Cardiac muscle cell (in vitro differentiated cells and primary cell): ENCODE data around the gene CYP27A1. TPM values are rescaled to one million over a fixed set of nuclear protein-coding genes. Genes with fewer than 3 reads are reported as not detected.
A peak's percentile ranks its signal among the peaks of the same experiment; 100 is the strongest.

Experiments
- DNase-seq, 2 donors: peaks; one replicate each; pipeline versions ENCODE4 v3.0.0 to v3.0.0-alpha.2; 2010 to 2017; ENCODE audit warnings: low read depth in 1 of 2, low spot score in 1 of 2
- H3K27ac ChIP-seq: fragments of 200-600 bp; sonication (generic); 2 replicates; pipeline ENCODE4 v1.5.1; 2016
- H3K27me3 ChIP-seq: fragments of 200-600 bp; sonication (generic); 2 replicates; pipeline ENCODE4 v1.6.0; 2016; ENCODE audit warnings: control low read depth
- H3K36me3 ChIP-seq: fragments of 200-600 bp; sonication (generic); 2 replicates; pipeline ENCODE4 v1.5.1; 2016; ENCODE audit warnings: control low read depth
- H3K4me1 ChIP-seq: fragments of 200-600 bp; sonication (generic); 2 replicates; pipeline ENCODE4 v1.8.1; 2017; ENCODE audit warnings: low read depth, mild to moderate bottlenecking, mixed run types
- H3K4me3 ChIP-seq: fragments of 200-600 bp; sonication (generic); 2 replicates; pipeline ENCODE4 v1.5.1; 2016; ENCODE audit warnings: mild to moderate bottlenecking
- H3K9me3 ChIP-seq: fragments of 200-600 bp; sonication (generic); 2 replicates; pipeline ENCODE4 v1.5.1; 2017; ENCODE audit warnings: low read depth, mild to moderate bottlenecking, control low read depth
- polyA plus RNA-seq: library from polyadenylated mRNA; unstranded; fragments of >200 nt; fragmentation: Nextera tagmentation; extraction: Ambion mirVana; gene quantifications from 2 replicates; pipeline ENCODE4 v1.2.1, GENCODE V29; 2016
- total RNA-seq: library from RNA; depleted of rRNA; stranded (reverse); fragments of >200 nt; gene quantifications from 2 replicates; pipeline ENCODE4 v1.2.3, GENCODE V29; 2016
- TF ChIP-seq, protein P1 (sequence below): IDR thresholded peaks from 2 replicates; pipeline ENCODE4 v1.5.1; 2012; ENCODE audit warnings: low read depth, mild to moderate bottlenecking, low read length

CYP27A1 gene
- total and polyA plus RNA-seq, 2 experiments from 2014 or later = 70.6 to 106 TPM

DNA sequence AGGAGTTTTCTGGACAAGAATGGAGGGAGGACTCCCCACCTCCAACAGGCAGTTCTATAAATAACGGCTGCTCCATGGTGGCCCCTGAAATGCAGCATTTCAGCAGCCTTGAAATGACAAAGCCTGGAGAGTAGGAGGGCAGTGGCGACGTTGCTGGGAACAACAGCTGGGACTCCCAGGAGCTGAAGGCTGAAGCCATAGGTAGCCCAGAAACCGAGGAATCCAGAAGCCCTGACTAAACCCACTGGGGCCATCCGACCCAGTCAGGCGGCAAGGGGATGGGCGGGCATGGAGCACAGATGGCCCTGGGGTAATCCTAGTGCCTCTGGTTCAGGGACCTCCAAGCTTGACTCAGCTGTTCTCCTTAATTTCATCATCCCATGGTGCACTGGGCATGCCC is 40.7 kb downstream of the CYP27A1 start:
- Histone ChIP-seq H3K4me3 (no peak overlapping the region), H3K36me3 (peaks cover 6% of the 10 kb centered on the region), H3K27me3 (no peaks in the 10 kb centered on the region), H3K4me1 (peaks cover 13% of the 10 kb centered on the region), H3K9me3 (no peaks in the 10 kb centered on the region), H3K27ac (peak overlapping the region; percentile 41)
- TF ChIP-seq, protein P1, sequence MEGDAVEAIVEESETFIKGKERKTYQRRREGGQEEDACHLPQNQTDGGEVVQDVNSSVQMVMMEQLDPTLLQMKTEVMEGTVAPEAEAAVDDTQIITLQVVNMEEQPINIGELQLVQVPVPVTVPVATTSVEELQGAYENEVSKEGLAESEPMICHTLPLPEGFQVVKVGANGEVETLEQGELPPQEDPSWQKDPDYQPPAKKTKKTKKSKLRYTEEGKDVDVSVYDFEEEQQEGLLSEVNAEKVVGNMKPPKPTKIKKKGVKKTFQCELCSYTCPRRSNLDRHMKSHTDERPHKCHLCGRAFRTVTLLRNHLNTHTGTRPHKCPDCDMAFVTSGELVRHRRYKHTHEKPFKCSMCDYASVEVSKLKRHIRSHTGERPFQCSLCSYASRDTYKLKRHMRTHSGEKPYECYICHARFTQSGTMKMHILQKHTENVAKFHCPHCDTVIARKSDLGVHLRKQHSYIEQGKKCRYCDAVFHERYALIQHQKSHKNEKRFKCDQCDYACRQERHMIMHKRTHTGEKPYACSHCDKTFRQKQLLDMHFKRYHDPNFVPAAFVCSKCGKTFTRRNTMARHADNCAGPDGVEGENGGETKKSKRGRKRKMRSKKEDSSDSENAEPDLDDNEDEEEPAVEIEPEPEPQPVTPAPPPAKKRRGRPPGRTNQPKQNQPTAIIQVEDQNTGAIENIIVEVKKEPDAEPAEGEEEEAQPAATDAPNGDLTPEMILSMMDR = no peak
- DNase-seq = peak in 1 of 2 donors; percentile 40

DNA sequence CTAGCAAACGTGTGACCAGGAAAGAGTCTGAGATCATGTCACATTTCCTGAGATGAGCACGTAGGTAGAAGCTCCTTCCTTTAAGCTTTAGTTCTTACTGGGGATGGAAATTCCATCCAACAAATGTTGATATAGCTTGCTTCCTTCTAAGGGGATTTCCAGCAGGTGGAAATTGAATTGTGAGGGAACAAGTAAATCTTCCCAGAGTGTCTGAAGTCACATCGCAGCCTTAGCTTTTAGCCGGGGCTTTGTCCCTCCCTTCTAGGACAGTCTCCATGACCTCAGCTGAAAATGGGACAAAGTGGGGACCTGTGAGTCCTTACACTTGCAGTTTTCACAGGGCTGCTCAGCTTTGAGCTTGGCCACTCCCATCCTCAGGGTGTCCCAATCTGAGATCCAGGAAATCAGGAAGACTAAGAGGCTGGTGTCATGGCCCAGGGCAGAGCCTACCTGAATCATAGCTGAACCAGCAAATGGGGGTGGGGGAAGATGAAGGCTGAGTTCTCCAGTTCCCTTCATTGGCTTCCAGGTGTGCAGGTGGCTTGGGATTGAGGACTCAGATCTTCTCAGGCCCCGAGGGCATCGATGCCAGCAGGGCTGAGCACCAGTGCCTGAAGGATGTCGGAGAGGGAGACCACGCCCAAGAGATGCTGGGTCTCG is 41.4 kb downstream of the CYP27A1 start:
- Histone ChIP-seq H3K4me1 (peaks cover 13% of the 10 kb centered on the region), H3K9me3 (no peaks in the 10 kb centered on the region), H3K27me3 (no peaks in the 10 kb centered on the region), H3K27ac (no peak overlapping the region), H3K4me3 (no peak overlapping the region), H3K36me3 (peaks cover 2% of the 10 kb centered on the region)
- TF ChIP-seq, protein P1 = no peak
- no peak for DNase-seq

DNA sequence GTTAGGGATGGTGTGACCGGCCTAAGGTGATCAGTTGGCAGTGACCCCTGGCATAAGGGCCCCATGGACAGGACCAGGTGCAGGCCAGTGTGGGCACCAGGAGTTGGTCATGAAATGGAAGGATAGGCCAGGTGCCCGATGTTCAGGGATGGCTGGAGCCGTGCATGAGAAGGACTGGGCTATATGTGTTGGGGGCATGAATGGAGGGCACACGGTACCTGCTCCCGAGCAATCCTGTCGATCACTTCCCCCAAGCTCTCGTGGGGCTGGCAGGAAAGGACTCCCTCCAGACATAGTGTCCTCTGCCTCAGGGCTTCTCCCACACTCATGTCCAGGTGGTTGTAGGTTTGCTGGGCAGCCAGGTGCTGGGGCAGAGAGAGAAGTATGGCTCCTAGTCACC is 42.1 kb downstream of the CYP27A1 start:
- TF ChIP-seq, protein P1 = no peak
- H3K4me3 ChIP-seq = no peak overlapping the region
- no peaks in the 10 kb centered on the region for H3K36me3 ChIP-seq
- peaks cover 13% of the 10 kb centered on the region for H3K4me1 ChIP-seq
- no peaks in the 10 kb centered on the region for H3K9me3 ChIP-seq
- no peak for DNase-seq
- H3K27ac ChIP-seq = no peak overlapping the region
- H3K27me3 ChIP-seq = no peaks in the 10 kb centered on the region

DNA sequence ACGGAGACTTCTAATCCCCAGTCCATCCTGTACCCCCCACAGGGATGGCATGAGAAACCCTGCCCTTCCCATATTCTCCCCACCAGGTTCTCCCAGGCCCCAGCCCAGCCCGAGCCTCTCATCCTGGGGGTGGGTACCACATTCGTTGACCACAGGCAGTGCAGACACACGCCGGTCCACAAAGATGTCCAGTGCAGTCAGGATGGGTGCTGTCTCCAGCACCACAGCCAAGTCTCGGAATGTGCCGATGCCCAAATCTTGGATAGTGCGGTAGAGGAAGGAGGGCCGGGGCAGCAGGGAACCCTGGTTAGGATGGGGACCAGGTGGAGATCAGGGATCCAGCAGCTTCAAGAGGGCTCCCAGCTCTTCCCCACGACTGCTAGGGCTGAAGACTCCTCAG is 44.8 kb downstream of the CYP27A1 start:
- H3K4me1 ChIP-seq = peaks cover 13% of the 10 kb centered on the region
- DNase-seq = no peak
- no peaks in the 10 kb centered on the region for H3K9me3 ChIP-seq
- TF ChIP-seq, protein P1 = no peak
- no peaks in the 10 kb centered on the region for H3K27me3 ChIP-seq
- H3K27ac ChIP-seq = no peak overlapping the region
- H3K4me3 ChIP-seq = no peak overlapping the region
- no peaks in the 10 kb centered on the region for H3K36me3 ChIP-seq

DNA sequence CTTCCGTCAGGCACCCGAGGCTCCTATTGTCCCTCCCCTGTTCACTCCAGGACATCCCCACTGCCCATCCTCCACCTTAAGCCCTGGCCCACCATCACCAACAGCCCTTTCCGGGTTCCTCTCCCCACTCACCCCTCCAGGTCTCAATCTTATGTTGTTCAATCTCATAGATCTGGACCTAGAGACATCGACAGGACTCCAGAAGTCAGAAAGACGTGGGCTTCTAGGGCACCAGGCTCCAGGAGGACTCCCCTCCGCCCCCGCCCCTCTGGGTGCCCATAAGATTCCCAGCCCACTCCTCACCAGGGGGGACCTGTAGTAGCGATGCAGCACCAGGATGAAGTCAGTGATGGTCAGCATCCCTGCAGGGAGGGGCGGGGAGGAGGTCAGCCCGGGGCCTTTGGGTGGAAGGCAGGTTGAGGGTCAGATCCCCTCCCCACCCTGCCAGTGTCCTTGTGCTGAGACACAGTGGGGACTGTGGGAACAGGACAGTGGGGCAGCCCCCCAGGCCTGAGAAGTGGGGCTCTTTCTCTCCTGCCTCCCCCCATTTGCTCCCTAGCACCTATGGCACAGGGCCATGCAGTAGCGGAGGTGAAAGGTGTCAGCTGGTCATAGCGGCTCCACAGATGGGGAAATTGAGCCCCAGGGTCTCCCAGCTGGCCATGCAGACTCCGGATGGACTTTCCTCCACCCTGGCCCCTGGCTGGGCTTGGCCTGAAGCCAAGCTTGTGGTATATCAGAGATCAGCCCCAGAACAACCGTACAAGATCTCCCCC is 45.9 kb downstream of the CYP27A1 start:
- DNase-seq = no peak
- Histone ChIP-seq H3K27me3 (no peaks in the 10 kb centered on the region), H3K27ac (no peak overlapping the region), H3K4me1 (peaks cover 4% of the 10 kb centered on the region), H3K9me3 (no peaks in the 10 kb centered on the region), H3K36me3 (no peaks in the 10 kb centered on the region), H3K4me3 (no peak overlapping the region)
- TF ChIP-seq, protein P1 = no peak
